Measurements from ENCODE around the gene TSPEAR. TPM values are rescaled to one million over a fixed set of nuclear protein-coding genes. Genes with fewer than 3 reads are reported as not detected.
"Not testable (repeated sequence)": the region's sequence is repeated elsewhere in the genome, so short reads cannot be mapped to it uniquely, and the experiment has no call there.

The TSPEAR gene
- total RNA-seq, 1 donor = not detected

GRCh38 chr21:44590311-44590721, 121.1 kb downstream of the TSPEAR start:
- no peaks in the 10 kb centered on the region for H3K4me1 ChIP-seq (ENCODE audit: insufficient read depth, low read length)
- no peak overlapping the region for H3K4me3 ChIP-seq (ENCODE audit: low read length)
- H3K27me3 ChIP-seq (ENCODE audit: insufficient read depth, low read length) = peaks cover 3% of the 10 kb centered on the region
- H3K9me3 ChIP-seq (ENCODE audit: low read depth, low read length) = no peaks in the 10 kb centered on the region

- Histone ChIP-seq H3K4me1 (ENCODE audit: insufficient read depth, low read length) (no peaks in the 10 kb centered on the region), H3K27me3 (ENCODE audit: insufficient read depth, low read length) (peaks cover 4% of the 10 kb centered on the region), H3K4me3 (ENCODE audit: low read length) (no peak overlapping the region)
Observed at GRCh38 chr21:44589586-44590305, 121.6 kb downstream of the TSPEAR start.

GRCh38 chr21:44589094-44589493, 122.3 kb downstream of the TSPEAR start:
- Histone ChIP-seq H3K4me3 (ENCODE audit: low read length) (no peak overlapping the region), H3K4me1 (ENCODE audit: insufficient read depth, low read length) (no peaks in the 10 kb centered on the region), H3K9me3 (ENCODE audit: low read depth, low read length) (no peaks in the 10 kb centered on the region), H3K27me3 (ENCODE audit: insufficient read depth, low read length) (peaks cover 7% of the 10 kb centered on the region)

More at GRCh38 chr21:44589586-44590305, 121.6 kb downstream of the TSPEAR start:
- no peaks in the 10 kb centered on the region for H3K9me3 ChIP-seq (ENCODE audit: low read depth, low read length)

- Histone ChIP-seq H3K9me3 (ENCODE audit: low read depth, low read length) (no peaks in the 10 kb centered on the region), H3K4me1 (ENCODE audit: insufficient read depth, low read length) (no peaks in the 10 kb centered on the region), H3K4me3 (ENCODE audit: low read length) (no peak overlapping the region), H3K27me3 (ENCODE audit: insufficient read depth, low read length) (peaks cover 7% of the 10 kb centered on the region)
Observed at GRCh38 chr21:44585892-44586291, 125.5 kb downstream of the TSPEAR start.

- Histone ChIP-seq H3K27me3 (ENCODE audit: insufficient read depth, low read length) (peaks cover 7% of the 10 kb centered on the region), H3K9me3 (ENCODE audit: low read depth, low read length) (no peaks in the 10 kb centered on the region), H3K4me3 (ENCODE audit: low read length) (no peak overlapping the region), H3K4me1 (ENCODE audit: insufficient read depth, low read length) (no peaks in the 10 kb centered on the region)
Observed at GRCh38 chr21:44583800-44584147, 127.6 kb downstream of the TSPEAR start.

- H3K9me3 ChIP-seq (ENCODE audit: low read depth, low read length) = no peaks in the 10 kb centered on the region
- no peak overlapping the region for H3K4me3 ChIP-seq (ENCODE audit: low read length)
- H3K4me1 ChIP-seq (ENCODE audit: insufficient read depth, low read length) = no peaks in the 10 kb centered on the region
- peaks cover 7% of the 10 kb centered on the region for H3K27me3 ChIP-seq (ENCODE audit: insufficient read depth, low read length)
Observed at GRCh38 chr21:44583089-44583799, 128.1 kb downstream of the TSPEAR start.

GRCh38 chr21:44582055-44582454, 129.3 kb downstream of the TSPEAR start:
- H3K4me1 ChIP-seq (ENCODE audit: insufficient read depth, low read length) = no peaks in the 10 kb centered on the region
- H3K4me3 ChIP-seq (ENCODE audit: low read length) = no peak overlapping the region
- no peaks in the 10 kb centered on the region for H3K9me3 ChIP-seq (ENCODE audit: low read depth, low read length)
- H3K27me3 ChIP-seq (ENCODE audit: insufficient read depth, low read length) = peaks cover 7% of the 10 kb centered on the region

GRCh38 chr21:44581158-44581557, 130.2 kb downstream of the TSPEAR start:
- Histone ChIP-seq H3K9me3 (ENCODE audit: low read depth, low read length) (no peaks in the 10 kb centered on the region), H3K4me3 (ENCODE audit: low read length) (no peak overlapping the region), H3K4me1 (ENCODE audit: insufficient read depth, low read length) (no peaks in the 10 kb centered on the region), H3K27me3 (ENCODE audit: insufficient read depth, low read length) (peaks cover 7% of the 10 kb centered on the region)

GRCh38 chr21:44580231-44580821, 131.0 kb downstream of the TSPEAR start, which contains the start of gene KRTAP10-5:
KRTAP10-5 (minus strand) TSS chr21:44580604; CDS start chr21:44580578, 26 bp downstream.
- not testable (repeated sequence) for H3K9me3 ChIP-seq (ENCODE audit: low read depth, low read length); H3K27me3 ChIP-seq (ENCODE audit: insufficient read depth, low read length); H3K4me1 ChIP-seq (ENCODE audit: insufficient read depth, low read length); H3K4me3 ChIP-seq (ENCODE audit: low read length)

- Histone ChIP-seq H3K4me1 (ENCODE audit: insufficient read depth, low read length) (no peaks in the 10 kb centered on the region), H3K4me3 (ENCODE audit: low read length) (no peak overlapping the region), H3K27me3 (ENCODE audit: insufficient read depth, low read length) (peaks cover 3% of the 10 kb centered on the region), H3K9me3 (ENCODE audit: low read depth, low read length) (no peaks in the 10 kb centered on the region)
Observed at GRCh38 chr21:44579833-44580144, 131.6 kb downstream of the TSPEAR start.

- Histone ChIP-seq H3K4me1 (ENCODE audit: insufficient read depth, low read length) (no peaks in the 10 kb centered on the region), H3K27me3 (ENCODE audit: insufficient read depth, low read length) (peaks cover 2% of the 10 kb centered on the region), H3K9me3 (ENCODE audit: low read depth, low read length) (no peaks in the 10 kb centered on the region), H3K4me3 (ENCODE audit: low read length) (no peak overlapping the region)
Observed at GRCh38 chr21:44579056-44579832, 132.1 kb downstream of the TSPEAR start.

GRCh38 chr21:44578371-44579055, 132.9 kb downstream of the TSPEAR start:
- Histone ChIP-seq H3K4me3 (ENCODE audit: low read length) (no peak overlapping the region), H3K27me3 (ENCODE audit: insufficient read depth, low read length) (no peaks in the 10 kb centered on the region), H3K9me3 (ENCODE audit: low read depth, low read length) (no peaks in the 10 kb centered on the region), H3K4me1 (ENCODE audit: insufficient read depth, low read length) (no peaks in the 10 kb centered on the region)

- no peaks in the 10 kb centered on the region for H3K9me3 ChIP-seq (ENCODE audit: low read depth, low read length)
Observed at GRCh38 chr21:44576025-44576420, 135.3 kb downstream of the TSPEAR start.

GRCh38 chr21:44575307-44576024, 135.9 kb downstream of the TSPEAR start:
- Histone ChIP-seq H3K4me1 (ENCODE audit: insufficient read depth, low read length) (no peaks in the 10 kb centered on the region), H3K4me3 (ENCODE audit: low read length) (no peak overlapping the region), H3K9me3 (ENCODE audit: low read depth, low read length) (no peaks in the 10 kb centered on the region), H3K27me3 (ENCODE audit: insufficient read depth, low read length) (no peaks in the 10 kb centered on the region)

More at GRCh38 chr21:44576025-44576420, 135.3 kb downstream of the TSPEAR start:
- H3K27me3 ChIP-seq (ENCODE audit: insufficient read depth, low read length) = no peaks in the 10 kb centered on the region
- H3K4me3 ChIP-seq (ENCODE audit: low read length) = no peak overlapping the region
- no peaks in the 10 kb centered on the region for H3K4me1 ChIP-seq (ENCODE audit: insufficient read depth, low read length)
